HEK293 (cell line): ENCODE results near the gene SAMD4B.

ENCODE experiments used
- CTCF ChIA-PET: fragments of 350-600 bp; formaldehyde crosslinking; extraction: SDS; loops from one replicate; lab custom pipeline; 2021; ENCODE audit warnings: antibody characterized with exemption; lab: Yijun Ruan, JAX
- POLR2A ChIA-PET: fragments of 300-600 bp; formaldehyde crosslinking; extraction: SDS; loops from one replicate; lab custom pipeline; 2020; ENCODE audit warnings: antibody characterized with exemption, inconsistent platforms; lab: Yijun Ruan, JAX
- H3K27ac ChIP-seq: fragments of 200-500 bp; sonication (Bioruptor generic); 2 replicates; pipeline ENCODE4 v1.5.1; 2014; ENCODE audit warnings: low read depth, low read length, control low read depth, inconsistent platforms; ENCODE audit errors: extremely low read depth
- H3K36me3 ChIP-seq, 2 experiments: fragments of 200-500 bp in 1 of 2; sonication (Bioruptor generic) in 1 of 2; 1 replicate in 1 of 2; 2 replicates in 1 of 2; pipeline ENCODE4 v1.5.1; 2014 to 2017; ENCODE audit warnings: inconsistent platforms in 2 of 2, low read length in 2 of 2; ENCODE audit not compliant: control insufficient read depth in 2 of 2, insufficient read depth in 1 of 2
- H3K4me1 ChIP-seq: fragments of 200-500 bp; sonication (Bioruptor generic); 2 replicates; pipeline ENCODE4 v1.5.1; 2014; ENCODE audit warnings: mild to moderate bottlenecking, low read length, inconsistent platforms; ENCODE audit not compliant: control insufficient read depth, insufficient read depth
- H3K4me3 ChIP-seq: 2 replicates; pipeline ENCODE4 v1.5.1; 2011; ENCODE audit warnings: low read depth, mild to moderate bottlenecking, control low read depth, low read length, moderate library complexity
- H3K9me3 ChIP-seq: fragments of 200-500 bp; sonication (Bioruptor generic); 2 replicates; pipeline ENCODE4 v1.5.1; 2014; ENCODE audit warnings: low read depth, low read length, inconsistent platforms; ENCODE audit not compliant: control insufficient read depth, insufficient read depth
- EGR2 ChIP-seq: fragments of 450-650 bp; formaldehyde crosslinking; IDR thresholded peaks from 2 replicates; pipeline ENCODE4 v1.5.1; 2016; ENCODE audit warnings: low read depth, missing biosample characterization, missing genetic modification characterization
- REPIN1 ChIP-seq: fragments of 450-650 bp; formaldehyde crosslinking; IDR thresholded peaks from 2 replicates; pipeline ENCODE4 v1.5.1; 2017; ENCODE audit warnings: missing biosample characterization, missing genetic modification characterization, low read depth
- SALL2 ChIP-seq: fragments of 450-650 bp; formaldehyde crosslinking; IDR thresholded peaks from 2 replicates; pipeline ENCODE4 v1.5.0; 2017; ENCODE audit warnings: missing biosample characterization, mild to moderate bottlenecking, missing genetic modification characterization, borderline replicate concordance
- TRIM28 ChIP-seq: IDR thresholded peaks from 2 replicates; pipeline ENCODE4 v1.6.1; 2011; ENCODE audit warnings: low read length, control low read depth, borderline replicate concordance
- ZBTB17 ChIP-seq: fragments of 450-650 bp; formaldehyde crosslinking; IDR thresholded peaks from 2 replicates; pipeline ENCODE4 v1.5.1; 2016; ENCODE audit warnings: missing biosample characterization, missing genetic modification characterization
- ZBTB20 ChIP-seq: fragments of 450-650 bp; formaldehyde crosslinking; IDR thresholded peaks from 2 replicates; pipeline ENCODE4 v1.5.1; 2016; ENCODE audit warnings: missing biosample characterization, missing genetic modification characterization
- ZBTB48 ChIP-seq: fragments of 450-650 bp; formaldehyde crosslinking; IDR thresholded peaks from 2 replicates; pipeline ENCODE4 v1.5.1; 2016; ENCODE audit warnings: missing biosample characterization, missing genetic modification characterization
- ZFHX2 ChIP-seq: fragments of 450-650 bp; formaldehyde crosslinking; conservative IDR thresholded peaks from 2 replicates; pipeline ENCODE4 v1.5.1; 2016; ENCODE audit warnings: missing biosample characterization, missing genetic modification characterization
- ZNF19 ChIP-seq: fragments of 450-650 bp; formaldehyde crosslinking; IDR thresholded peaks from 2 replicates; pipeline ENCODE4; 2016; ENCODE audit warnings: missing biosample characterization, missing genetic modification characterization, low read depth
- ZNF202 ChIP-seq: fragments of 450-650 bp; formaldehyde crosslinking; IDR thresholded peaks from 2 replicates; pipeline ENCODE4 v1.5.1; 2016; ENCODE audit warnings: missing biosample characterization, missing genetic modification characterization, borderline replicate concordance
- ZNF366 ChIP-seq: fragments of 450-650 bp; formaldehyde crosslinking; conservative IDR thresholded peaks from 2 replicates; pipeline ENCODE4 v1.5.1; 2016; ENCODE audit warnings: missing biosample characterization, missing genetic modification characterization
- ZNF560 ChIP-seq: fragments of 450-650 bp; formaldehyde crosslinking; IDR thresholded peaks from 2 replicates; pipeline ENCODE4 v1.5.1; 2017; ENCODE audit warnings: missing biosample characterization, missing genetic modification characterization, borderline replicate concordance
- ZNF596 ChIP-seq: fragments of 450-650 bp; IDR thresholded peaks from 2 replicates; pipeline ENCODE4 v1.5.0; 2018; ENCODE audit warnings: missing biosample characterization, mild to moderate bottlenecking, missing genetic modification characterization, moderate library complexity
- ZNF600 ChIP-seq: fragments of 450-650 bp; formaldehyde crosslinking; IDR thresholded peaks from 2 replicates; pipeline ENCODE4 v1.5.1; 2016; ENCODE audit warnings: missing biosample characterization, missing genetic modification characterization
- ZNF701 ChIP-seq: fragments of 450-650 bp; formaldehyde crosslinking; IDR thresholded peaks from 2 replicates; pipeline ENCODE4 v1.5.1; 2016; ENCODE audit warnings: missing biosample characterization, missing genetic modification characterization
- ZNF837 ChIP-seq: fragments of 450-650 bp; formaldehyde crosslinking; IDR thresholded peaks from 2 replicates; pipeline ENCODE4 v1.5.1; 2016; ENCODE audit warnings: missing biosample characterization, missing genetic modification characterization
- TF ChIP-seq, protein P1 (sequence below): fragments of 450-650 bp; formaldehyde crosslinking; IDR thresholded peaks from 2 replicates; pipeline ENCODE4 v1.5.1; 2016; ENCODE audit warnings: missing biosample characterization, missing genetic modification characterization
- TF ChIP-seq, protein P2 (sequence below): fragments of 450-650 bp; formaldehyde crosslinking; IDR thresholded peaks from 2 replicates; pipeline ENCODE4 v1.5.1; 2017; ENCODE audit warnings: missing biosample characterization, missing genetic modification characterization

SAMD4B gene

DNA sequence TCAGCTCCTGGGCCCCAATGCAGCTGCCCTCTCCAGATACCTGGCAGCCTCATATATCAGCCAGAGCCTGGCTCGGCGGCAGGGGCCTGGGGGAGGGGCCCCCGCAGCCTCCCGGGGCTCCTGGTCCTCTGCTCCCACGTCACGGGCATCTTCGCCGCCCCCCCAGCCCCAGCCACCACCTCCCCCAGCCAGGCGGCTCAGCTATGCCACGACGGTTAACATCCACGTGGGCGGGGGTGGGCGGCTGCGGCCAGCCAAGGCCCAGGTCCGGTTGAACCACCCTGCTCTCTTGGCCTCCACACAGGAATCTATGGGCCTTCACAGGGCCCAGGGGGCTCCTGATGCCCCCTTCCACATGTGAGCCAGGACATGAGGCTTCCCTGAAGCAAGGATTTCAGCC is 82.7 kb downstream of the SAMD4B start:
- CTCF ChIA-PET, result interaction anchor here (1.2 kb wide), 2 partner anchors 12 to 315 kb away, joined by 3 to 4 read pairs; partner anchors contain the start of gene PLEKHG2
- no peak overlapping the region for H3K27ac ChIP-seq
- TF ChIP-seq EGR2 (peak; percentile 70), ZFHX2 (tag by site-specific recombination) (peak; percentile 63)
- TF ChIP-seq, protein P1, sequence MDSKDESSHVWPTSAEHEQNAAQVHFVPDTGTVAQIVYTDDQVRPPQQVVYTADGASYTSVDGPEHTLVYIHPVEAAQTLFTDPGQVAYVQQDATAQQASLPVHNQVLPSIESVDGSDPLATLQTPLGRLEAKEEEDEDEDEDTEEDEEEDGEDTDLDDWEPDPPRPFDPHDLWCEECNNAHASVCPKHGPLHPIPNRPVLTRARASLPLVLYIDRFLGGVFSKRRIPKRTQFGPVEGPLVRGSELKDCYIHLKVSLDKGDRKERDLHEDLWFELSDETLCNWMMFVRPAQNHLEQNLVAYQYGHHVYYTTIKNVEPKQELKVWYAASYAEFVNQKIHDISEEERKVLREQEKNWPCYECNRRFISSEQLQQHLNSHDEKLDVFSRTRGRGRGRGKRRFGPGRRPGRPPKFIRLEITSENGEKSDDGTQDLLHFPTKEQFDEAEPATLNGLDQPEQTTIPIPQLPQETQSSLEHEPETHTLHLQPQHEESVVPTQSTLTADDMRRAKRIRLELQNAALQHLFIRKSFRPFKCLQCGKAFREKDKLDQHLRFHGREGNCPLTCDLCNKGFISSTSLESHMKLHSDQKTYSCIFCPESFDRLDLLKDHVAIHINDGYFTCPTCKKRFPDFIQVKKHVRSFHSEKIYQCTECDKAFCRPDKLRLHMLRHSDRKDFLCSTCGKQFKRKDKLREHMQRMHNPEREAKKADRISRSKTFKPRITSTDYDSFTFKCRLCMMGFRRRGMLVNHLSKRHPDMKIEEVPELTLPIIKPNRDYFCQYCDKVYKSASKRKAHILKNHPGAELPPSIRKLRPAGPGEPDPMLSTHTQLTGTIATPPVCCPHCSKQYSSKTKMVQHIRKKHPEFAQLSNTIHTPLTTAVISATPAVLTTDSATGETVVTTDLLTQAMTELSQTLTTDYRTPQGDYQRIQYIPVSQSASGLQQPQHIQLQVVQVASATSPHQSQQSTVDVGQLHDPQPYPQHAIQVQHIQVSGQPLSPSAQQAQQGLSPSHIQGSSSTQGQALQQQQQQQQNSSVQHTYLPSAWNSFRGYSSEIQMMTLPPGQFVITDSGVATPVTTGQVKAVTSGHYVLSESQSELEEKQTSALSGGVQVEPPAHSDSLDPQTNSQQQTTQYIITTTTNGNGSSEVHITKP (tag by site-specific recombination), result no peak
- TF ChIP-seq, all 188 proteins: peak for 2
- no peak overlapping the region for H3K4me3 ChIP-seq
- no peaks in the 10 kb centered on the region for H3K9me3 ChIP-seq
- peaks cover 44 to 54% of the 10 kb centered on the region in 2 experiments for H3K36me3 ChIP-seq
- POLR2A ChIA-PET, result interaction anchor here (1.2 to 13.3 kb wide), 2 partner anchors 11 kb away, joined by 3 to 255 read pairs; partner anchors contain the start of gene RPS16
- H3K4me1 ChIP-seq, result no peaks in the 10 kb centered on the region; the same call in 1 of the 2 replicates

DNA sequence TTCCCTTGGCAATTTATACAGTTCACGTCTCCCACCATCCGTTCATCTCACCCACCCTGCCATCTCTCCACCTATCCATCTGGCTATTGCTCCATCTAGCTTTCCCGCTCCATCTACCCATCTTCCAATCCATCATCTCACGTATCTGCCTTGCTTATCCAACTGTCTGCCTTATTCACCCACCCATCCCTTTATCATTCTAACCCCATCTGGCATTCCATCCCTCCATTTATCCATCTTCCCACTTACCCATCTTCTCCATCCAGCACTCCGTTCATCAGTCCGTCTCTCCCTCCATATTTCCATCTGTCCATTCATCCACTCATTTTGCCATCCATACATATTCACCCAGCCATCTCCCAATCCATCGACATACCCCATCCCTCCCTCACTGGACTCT is 83.5 kb downstream of the SAMD4B start:
- Histone ChIP-seq H3K9me3 (no peaks in the 10 kb centered on the region), H3K27ac (no peak overlapping the region), H3K4me1 (peaks cover under 1% of the 10 kb centered on the region), H3K4me3 (no peak overlapping the region), H3K36me3 (peaks cover 36 to 46% of the 10 kb centered on the region in 2 experiments)
- CTCF ChIA-PET, result interaction anchor here (0.5 to 1.4 kb wide), 4 partner anchors 8 to 49 kb away, joined by 3 to 7 read pairs (median 4); no protein-coding TSS in a partner anchor
- POLR2A ChIA-PET, result interaction anchor here (0.6 to 13.3 kb wide), 3 partner anchors 10 to 34 kb away, joined by 4 to 255 read pairs (median 16); partner anchors contain the start of genes MED29, PAF1 and RPS16
- peak; percentile 96 for TF ChIP-seq ZBTB17 (tag by site-specific recombination)
- 0 out of 2 replicates have a peak, but pooled peaks have one; percentile 13 for TF ChIP-seq ZNF600 (tag by site-specific recombination)
- TF ChIP-seq ZNF701 (tag by site-specific recombination), result no peak
- 0 out of 2 replicates have a peak, but pooled peaks have one; percentile 39 for TF ChIP-seq ZBTB48 (tag by site-specific recombination)
- TF ChIP-seq ZNF202, result no peak
- no peak for TF ChIP-seq ZNF19 (tag by site-specific recombination)
- peak; percentile 99 for TF ChIP-seq ZNF366
- TF ChIP-seq TRIM28, result no peak
- TF ChIP-seq, protein P1 (tag by site-specific recombination), result no peak
- TF ChIP-seq REPIN1 (tag by site-specific recombination), result no peak
- TF ChIP-seq, protein P2, sequence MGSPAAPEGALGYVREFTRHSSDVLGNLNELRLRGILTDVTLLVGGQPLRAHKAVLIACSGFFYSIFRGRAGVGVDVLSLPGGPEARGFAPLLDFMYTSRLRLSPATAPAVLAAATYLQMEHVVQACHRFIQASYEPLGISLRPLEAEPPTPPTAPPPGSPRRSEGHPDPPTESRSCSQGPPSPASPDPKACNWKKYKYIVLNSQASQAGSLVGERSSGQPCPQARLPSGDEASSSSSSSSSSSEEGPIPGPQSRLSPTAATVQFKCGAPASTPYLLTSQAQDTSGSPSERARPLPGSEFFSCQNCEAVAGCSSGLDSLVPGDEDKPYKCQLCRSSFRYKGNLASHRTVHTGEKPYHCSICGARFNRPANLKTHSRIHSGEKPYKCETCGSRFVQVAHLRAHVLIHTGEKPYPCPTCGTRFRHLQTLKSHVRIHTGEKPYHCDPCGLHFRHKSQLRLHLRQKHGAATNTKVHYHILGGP (tag by site-specific recombination), result peak; percentile 18; the same call in 1 of the 2 replicates
- TF ChIP-seq ZNF560 (tag by site-specific recombination), result no peak
- no peak for TF ChIP-seq ZNF596 (tag by site-specific recombination)
- TF ChIP-seq ZNF837 (tag by site-specific recombination), result no peak
- TF ChIP-seq ZBTB20 (tag by site-specific recombination), result peak; percentile 45
- peak; percentile 53; the same call in 1 of the 2 replicates for TF ChIP-seq SALL2 (tag by site-specific recombination)
- TF ChIP-seq, all 188 proteins: peak for 7
